Renal pelvis (tissue), 4 donors: Measurements from ENCODE around the gene INO80E. TPM values are rescaled to one million over a fixed set of nuclear protein-coding genes. Genes with fewer than 3 reads are reported as not detected.
"Not testable (repeated sequence)": the region's sequence is repeated elsewhere in the genome, so short reads cannot be mapped to it uniquely, and the experiment has no call there.

ENCODE experiments used
- DNase-seq: peaks from one replicate; pipeline ENCODE4 v3.0.0-alpha.2; 2013
- polyA plus RNA-seq, 3 donors: library from polyadenylated mRNA; unstranded; fragments of 120-200 nt; gene quantifications; one replicate each; pipeline ENCODE4 v1.2.1, GENCODE V29; 2013; ENCODE audit not compliant: insufficient read length in 3 of 3

Gene INO80E
- polyA plus RNA-seq, 3 donors = 52.3 to 64.9 (median 56.6) TPM

DNA sequence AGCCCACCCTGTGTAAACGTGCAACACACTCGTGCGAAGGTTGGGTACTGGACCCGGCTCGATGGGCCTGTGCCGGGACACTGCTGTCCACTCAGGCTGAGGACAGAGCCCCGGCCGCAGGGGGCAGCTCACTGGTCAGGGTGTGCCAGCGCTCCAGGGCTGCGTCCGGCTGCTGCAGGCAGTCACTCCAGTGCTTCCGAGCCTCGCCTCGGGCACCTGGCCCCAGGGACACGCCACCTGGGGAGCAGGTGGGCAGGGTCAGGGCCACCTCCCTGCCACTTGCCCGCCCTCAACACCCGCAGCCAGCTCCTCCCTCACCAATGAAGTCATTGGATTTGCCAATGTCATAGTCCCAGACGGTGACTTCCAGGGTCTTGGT, 10.0 kb downstream of the INO80E start:
- no peak for DNase-seq

DNA sequence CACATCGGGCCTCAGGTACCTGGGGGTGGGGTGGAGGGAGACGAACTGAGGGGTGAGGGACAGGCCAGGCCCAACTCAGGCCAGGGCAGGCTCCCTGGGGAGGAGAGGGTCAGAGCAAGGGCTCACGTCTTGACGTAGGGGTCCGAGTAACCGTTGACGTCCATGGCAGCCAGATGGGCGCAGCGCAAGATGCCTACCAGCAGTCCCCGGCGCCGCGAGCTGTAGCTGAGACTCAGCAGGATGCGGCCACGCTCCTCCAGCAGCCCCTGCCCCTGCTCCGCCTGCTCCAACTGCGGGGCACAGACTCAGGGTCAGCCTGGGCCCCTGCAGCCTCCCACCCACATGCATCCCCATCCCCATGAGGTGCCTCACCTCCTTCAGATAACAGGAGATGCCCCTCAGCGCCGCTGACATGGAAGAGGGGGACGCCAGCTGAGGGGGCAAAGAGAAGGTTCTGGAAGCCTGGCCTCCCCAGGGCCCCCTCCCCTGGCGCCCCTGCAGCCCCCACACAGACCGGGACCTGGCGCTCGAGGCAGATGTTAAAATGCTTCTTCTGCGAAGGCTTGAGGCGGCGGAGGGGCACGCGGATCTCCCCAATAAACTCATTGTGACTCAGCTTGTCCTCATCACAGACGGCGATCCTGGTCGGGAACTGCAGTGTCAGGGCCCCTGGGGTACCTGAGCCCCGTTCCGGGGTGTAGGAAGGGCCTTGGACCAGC, 10.8 kb downstream of the INO80E start:
- DNase-seq = no peak

DNA sequence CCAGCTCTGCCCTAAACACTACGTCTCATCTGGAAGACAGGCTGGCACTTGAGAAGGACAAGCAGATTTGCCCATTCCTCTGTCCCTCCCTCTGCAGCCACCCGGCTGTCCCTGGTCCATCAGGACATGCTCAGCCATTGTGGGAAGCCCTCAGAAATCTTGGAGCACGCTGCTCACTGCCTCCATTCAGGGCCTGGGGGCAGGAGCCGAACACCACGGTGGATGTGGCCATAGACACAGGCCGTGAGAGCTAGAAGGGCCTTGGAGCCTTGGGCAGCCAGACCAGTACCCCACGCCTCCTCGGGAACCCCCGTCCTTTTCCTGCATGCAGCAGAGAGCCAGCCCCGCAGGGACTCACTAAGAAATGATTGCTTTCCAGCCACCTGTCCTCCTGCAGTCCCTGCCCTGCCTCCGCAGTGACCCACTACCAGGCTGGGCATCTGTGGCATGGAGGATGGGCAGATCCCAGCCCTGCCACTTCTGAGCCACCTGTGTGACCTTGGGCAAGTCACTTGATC, 11.4 kb downstream of the INO80E start:
- no peak for DNase-seq

DNA sequence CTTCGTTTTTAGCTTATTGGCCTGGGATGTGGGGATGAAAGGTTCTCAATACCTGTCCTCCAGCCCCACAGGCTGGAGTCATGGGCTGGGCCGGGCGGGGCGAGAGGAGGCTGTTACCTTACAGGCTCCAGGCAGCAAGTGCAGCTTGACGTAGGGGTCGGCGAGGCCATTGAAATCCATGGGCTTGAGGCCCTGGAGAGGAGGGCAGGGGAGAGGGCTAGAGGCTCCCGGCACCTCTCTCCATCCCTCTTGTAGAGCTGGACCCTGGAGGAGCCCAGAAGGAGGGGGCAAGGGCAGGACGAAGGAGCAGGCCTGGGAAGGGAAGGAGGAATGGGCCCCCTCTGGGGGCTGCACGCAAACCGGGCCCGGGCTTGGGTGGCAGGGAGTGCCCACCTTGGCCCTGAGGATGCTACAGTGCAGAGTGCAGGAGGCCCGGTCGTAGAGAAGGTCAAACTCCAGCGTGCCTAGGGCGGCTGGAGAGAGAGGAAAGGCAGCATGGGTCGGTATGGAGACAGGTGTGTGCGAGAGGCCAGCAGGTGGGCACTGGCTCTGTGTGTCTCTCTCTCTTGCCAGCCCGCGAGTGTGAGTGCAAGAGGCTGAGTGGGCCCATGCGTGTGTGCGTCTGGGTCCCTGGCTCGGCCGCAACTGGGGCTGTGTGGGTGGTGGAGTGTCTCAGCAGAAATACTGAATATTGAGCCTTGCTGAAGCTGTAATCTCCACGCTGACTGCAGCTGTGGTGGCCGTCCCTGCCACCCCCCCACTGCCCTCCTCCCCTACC, 13.2 kb downstream of the INO80E start:
- no peak for DNase-seq

DNA sequence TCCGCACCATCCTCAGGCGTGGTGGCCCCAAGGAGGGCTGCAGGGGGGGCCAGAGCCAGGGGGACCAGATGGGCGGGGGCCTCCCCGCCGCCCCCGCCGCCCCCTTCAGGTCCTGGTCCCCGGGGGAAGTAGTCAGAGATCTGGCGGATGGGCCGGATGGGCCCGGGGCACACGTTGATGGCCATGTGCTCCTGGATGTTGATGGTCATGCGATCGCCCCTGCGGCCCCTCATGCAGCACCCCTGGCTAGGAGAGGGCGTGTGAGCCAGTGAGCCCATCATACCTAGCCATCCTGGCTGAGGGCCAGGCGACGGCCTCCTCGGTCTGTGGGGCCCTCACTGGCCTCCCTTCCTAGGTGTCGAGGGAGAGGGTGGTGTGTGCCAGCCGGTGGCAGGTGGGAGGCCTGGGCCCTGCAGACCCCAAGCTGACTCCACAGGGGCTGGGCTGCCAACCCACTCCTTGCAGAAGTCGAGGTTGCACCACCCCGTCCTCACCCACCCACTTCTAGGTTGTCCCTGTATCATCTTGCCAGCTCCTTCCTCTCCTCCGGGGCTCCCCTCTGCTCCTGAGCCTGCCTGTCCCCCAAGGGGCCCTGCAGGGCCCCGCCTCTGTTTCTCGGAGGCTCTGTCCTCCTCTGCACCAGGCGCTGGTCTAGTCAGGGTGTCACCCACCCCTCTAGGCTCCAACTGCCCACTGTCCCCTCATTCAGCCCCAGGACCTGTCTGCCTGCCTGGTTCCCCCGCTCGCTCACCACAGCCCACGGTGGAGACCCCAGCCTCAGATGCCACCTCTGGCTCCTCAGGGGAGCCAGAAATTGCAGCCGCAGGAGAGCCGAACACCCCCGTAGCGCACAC, 14.2 kb downstream of the INO80E start:
- DNase-seq = no peak

DNA sequence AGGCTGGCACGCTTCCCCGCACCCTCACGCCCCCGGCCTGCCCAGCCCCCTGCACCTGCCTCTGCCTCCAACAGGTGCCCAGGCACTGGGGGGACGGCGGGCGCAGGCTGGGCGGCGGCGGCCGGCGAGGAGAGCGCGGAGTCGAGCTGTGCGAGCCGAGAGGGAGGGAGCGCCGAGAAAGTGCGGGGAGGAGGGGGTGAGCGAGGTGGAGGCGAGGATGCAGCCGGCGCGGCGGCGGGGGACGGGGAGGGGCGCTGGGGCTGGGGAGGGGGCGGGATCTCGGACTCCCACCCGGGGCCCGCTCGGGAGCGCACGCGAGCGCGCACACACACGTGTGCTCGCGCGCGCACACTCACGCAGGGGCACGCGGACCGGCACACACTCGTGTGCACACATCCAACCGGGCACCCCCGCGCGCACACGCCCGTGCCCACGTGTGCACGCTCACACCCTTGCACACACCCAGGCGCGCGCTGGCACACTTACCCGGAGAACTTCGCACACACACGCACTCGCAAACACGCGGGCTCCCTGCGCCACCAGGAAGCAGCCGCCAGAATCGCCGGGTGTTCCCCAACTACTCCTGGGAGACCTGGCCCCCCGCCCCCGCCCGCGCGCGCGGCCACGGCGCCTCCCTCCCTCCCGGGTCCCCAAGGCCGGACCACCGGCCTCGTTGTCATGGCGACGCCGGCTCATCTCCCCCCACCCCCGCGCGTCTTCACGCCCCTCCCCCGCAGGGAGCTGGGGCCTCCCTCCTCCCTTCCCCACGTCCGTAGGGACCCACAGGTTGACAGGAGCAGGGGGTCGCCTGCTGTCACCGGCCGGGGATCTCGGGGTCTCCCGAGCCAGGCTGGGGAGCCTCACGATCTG, 15.0 kb downstream of the INO80E start, which contains the start of gene DOC2A:
DOC2A (minus strand) TSS at position 184 of the 870 bp plus-strand sequence. CDS start 805 bp downstream, outside the sequence.
- no peak for DNase-seq

DNA sequence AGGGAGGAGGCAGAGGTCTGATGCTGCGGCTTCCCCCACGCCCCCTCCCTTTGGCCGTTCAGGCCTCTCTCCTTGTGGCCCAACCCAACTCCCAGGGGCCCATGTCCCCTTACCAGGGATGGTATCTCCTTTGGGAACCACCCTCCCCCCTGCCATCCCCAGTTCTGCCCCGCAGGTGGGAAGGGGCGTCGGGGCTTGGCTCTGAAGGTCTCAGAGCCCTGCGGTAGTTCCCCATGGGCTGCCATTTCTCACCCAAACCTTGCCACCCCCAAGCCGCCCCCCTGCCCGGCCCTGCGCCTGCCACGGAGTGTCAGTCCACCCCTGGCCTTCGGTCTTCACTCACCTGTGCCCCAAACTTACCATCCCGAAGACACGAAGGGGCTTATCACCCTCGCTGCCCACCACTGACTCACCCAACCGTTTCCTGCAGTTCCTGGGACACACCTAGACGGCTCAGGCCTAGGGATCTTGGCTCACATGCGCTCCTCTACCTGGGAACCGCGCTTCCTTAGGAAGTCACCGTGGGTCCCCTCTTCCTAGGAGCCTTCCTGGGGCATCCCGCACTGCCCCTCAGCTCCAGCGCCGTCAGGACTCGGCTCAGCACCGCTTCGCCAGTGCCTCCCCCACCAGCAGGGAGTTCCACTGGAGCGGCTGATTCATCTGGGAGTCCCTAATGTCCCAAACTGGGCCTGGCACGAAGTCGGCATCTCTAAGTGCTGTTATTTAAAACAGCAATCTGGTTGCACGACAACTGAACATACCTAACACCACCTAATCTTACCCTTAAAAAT, 15.9 kb downstream of the INO80E start:
- no peak for DNase-seq

DNA sequence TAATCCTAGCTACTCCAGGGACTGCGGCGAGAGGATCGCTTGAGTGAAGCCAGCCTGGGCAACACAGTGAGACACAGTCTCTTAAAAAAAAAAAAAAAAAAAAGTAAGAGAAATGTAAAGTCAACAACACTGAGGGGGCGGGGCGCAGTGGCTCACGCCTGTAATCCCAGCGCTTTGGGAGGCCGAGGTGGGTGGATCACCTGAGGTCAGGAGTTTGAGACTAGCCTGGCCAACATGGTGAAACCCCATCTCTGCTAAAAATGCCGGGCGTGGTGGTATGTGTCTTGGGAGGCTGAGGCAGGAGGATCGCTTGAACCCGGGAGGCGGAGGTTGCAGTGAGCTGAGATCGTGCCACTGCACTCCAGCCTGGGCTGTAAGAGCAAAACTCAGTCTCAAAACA, 16.6 kb downstream of the INO80E start:
- DNase-seq = not testable (repeated sequence)

DNA sequence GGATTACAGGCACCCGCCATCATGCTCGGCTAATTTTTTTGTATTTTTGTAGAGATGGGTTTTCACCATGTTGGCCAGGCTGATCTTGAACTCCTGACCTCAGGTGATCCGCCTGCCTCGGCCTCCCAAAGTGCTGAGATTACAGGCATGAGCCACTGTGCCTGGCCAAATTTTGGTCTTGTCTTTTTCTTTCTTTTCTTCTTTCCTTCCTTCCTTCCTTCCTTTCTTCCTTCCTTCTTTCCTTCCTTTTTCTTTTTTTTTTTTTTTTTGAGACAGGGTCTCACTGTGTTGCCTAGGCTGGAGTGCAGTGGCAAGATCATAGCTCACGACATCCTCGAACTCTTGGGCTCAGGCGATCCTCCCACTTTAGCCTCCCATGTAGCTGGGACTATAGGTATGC, 19.4 kb downstream of the INO80E start:
- not testable (repeated sequence) for DNase-seq

DNA sequence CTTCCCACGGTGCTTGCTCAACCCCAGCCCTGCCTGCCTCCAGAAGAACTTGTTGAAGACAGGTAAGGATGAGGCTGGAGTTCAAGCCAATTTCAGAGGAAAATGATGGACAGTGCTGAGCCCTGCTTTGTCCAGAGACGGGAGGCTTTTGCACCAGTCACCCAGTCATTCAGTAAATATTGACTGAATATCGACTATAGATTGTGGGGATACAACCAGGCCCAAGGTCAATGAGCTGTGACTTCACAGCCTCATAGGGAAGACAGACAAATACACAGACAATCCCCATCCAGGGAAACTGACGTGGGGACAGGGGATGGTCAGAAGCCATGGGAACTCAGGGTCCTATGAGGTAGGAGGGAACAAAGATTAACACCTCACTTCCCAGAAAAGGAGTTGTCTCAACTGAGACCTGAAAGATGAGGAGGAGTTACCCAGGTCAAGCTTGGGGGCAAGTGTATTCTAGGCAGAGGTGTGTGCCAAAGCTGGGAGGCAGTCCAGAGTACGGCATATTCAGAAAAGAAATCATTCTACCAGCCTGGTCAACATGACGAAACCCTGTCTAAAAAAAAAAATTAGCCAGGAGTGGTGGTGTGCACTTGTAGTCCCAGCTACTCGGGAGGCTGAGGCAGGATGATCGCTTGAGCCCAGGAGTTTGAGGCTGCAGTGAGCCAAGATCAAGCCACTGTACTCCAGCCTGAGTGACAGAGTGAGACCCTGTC, 20.7 kb downstream of the INO80E start:
- no peak for DNase-seq

DNA sequence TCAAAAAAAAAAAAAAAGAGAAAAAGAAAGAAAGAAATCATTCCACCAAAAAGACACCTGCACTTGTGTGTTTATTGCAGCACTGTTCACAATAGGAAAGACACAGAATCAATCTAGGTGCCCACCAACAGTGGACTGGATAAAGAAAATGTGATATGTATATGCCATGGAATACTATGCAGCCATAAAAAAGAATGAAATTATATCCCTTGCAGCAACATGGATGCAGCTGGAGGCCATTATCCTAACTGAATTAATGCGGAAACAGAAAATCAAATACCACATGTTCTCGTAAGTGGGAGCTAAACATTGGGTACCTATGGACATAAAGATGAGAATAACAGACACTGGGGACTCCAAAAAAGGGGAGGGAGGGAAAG, 21.2 kb downstream of the INO80E start:
- no peak for DNase-seq

DNA sequence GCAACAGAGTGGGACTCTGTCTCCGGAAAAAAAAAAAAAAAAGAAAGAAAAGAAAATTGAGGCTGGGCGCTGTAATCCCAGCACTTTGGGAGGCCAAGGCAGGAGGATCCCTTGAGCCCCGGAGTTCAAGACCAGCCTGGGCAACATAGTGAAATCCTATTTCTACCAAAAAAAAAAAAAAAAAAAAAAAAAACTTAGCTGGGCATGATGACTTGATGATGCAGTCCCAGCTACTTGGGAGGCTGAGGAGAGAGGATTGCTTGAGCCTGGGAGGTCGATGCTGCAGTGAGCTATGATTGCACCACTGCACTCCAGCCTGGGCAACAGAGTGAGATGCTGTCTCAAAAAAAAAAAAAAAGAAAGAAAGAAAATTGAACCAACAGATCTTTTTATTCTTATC, 21.9 kb downstream of the INO80E start:
- DNase-seq = not testable (repeated sequence)

DNA sequence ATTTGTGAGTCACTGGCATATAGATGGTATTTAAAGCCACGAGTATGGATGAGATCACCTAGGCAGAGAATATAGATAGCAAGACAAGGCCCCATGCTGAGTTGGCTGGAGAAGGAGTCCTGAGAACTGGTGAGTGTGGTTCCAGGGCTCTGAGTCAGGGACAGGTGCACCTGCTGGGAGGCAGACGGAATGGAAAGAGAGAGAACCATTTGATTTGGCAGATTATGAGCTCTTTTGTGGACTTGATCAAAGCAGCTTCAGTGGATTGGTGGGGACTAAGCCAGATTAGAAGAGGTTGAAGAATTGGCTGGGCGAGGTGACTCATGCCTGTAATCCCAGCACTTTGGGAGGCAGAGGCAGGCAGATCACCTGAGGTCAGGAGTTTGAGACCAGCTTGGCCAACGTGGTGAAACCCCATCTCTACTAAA, 22.7 kb downstream of the INO80E start:
- no peak for DNase-seq

DNA sequence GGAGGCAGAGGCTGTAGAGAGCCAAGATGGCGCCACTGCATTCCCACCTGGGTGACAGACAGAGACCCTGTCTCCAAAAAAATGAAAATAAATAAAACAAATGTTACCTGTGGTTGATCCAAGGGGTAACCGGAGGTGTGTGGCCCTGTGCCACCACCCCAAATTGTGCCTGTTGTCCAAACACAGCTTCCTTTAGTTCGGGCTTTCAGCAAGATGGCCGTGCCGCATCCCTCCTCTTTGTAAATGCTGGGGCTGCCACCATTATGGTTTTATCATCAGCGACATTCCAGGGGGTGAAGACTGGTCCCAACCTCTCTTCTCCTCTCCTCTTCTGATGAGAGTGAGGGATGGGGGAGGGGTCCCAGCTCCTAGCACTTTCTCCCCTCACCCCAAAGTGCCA, 26.8 kb downstream of the INO80E start, which contains the start of gene C16orf92:
C16orf92 (plus strand) TSS at position 312 of the 400 bp plus-strand sequence. CDS start 143 bp downstream, outside the sequence.
- no peak for DNase-seq

DNA sequence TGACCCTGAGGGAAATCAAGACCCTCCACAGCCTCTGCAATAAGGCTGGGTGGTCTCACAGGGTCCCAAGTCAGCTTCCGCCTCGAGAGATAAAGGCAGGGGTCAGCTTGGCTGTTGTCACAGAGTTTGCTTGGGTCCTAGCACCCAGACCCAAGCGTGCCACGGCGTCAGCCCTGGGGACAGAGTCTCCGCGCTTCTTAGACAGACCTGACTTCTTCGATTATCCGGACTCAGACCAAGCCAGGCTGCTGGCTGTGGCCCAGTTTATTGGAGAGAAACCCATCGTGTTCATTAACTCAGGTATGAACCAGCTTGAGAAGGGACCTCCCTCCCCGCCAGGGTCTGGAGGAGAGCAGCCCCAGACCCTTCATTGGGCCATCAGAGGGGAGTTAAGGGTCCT, 27.5 kb downstream of the INO80E start:
- no peak for DNase-seq

DNA sequence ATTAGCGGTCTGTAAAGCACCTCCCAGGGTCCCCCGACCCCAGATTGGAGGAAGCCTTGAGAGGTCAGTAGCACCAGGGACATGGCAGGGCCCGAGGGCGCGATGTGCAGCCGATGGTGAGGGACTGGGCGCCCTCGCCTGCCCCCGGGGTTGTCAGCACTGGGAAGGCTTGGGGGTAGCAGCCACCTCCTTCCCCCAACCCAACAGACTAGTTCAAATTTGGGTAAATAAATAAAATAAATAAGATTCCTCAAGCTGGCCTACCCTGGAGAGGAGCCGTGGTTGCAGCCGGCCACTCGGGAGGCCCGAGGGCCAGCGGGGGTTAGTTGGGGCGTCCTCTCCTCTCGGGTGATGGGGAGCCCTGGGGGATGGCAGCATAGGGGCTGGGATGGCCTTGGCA, 28.4 kb downstream of the INO80E start:
- no peak for DNase-seq

DNA sequence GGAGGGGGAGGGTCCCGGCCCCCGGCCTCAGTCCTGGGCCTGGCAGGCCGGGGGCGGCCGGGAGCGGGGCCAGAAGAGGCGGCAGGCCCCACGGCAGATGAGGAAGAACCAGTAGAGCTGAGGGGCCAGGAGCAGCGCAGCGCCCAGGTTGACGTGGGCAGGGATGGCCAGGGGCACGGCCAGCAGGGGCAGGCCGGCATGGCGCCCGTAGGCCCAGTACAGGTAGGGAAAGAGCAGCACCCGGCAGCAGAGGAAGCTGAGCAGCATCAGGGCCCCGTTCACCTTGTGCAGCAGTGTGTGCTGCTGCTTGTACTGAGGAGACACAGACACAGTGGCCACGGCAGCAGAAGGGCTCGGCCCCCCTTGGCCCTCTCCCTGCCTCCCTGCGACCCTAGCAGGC, 29.1 kb downstream of the INO80E start:
- no peak for DNase-seq

DNA sequence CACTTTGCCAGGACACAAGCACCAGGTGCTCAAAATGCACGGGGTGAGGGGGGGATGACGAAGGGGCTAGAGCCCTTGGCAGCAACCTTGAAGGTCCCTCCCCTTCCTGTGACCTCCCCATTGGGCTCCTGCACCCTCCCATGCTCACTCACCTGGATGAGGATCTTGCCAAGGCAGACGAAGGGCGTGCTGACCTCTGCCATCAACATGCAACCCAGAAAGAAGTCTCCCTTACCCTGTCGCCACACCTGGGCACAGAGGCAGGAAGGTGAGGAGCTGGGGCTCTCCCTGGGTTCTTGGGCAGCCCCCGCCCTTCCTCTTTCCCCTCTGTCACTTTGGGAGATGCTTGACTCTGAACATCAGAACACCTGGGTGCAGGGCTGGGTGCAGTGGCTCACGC, 29.5 kb downstream of the INO80E start:
- no peak for DNase-seq

DNA sequence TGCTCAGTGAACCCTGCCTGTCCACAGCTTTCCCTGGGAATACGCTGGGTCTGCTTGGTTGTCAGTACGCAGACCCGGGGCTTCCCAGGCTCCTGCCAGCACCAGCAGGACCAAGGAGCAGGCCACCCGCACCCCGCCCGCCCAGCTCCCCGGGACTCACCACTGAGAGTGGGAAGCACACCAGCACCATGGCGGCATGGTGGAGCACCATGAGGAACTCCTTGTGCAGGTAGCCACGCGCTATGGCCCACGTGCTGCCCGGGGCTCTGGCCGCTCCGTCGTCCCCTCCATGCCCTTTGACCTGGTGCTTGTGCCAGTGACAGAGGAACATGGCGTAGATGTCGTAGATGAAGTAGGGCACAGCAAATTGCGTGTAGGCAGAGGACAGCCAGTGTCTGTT, 30.4 kb downstream of the INO80E start:
- no peak for DNase-seq
